GM18499 (cell line): ENCODE results near the gene CASP3.

Experiments
- ATAC-seq: cut with Tn5 transposase; IDR thresholded peaks from one replicate; pipeline ENCODE4 v1.9.1; 2021; ENCODE audit warnings: moderate number of reproducible peaks; ENCODE audit not compliant: insufficient read depth, unreplicated experiment

CASP3 gene

GRCh38 chr4:184649026-184649970, at the start of gene CASP3, which contains the start of gene PRIMPOL:
CASP3 (minus strand) TSS chr4:184649447; CDS start chr4:184638453, 10,994 bp downstream.
PRIMPOL (plus strand) TSS chr4:184649738; CDS start chr4:184657141, 7,403 bp downstream.
- peak; percentile 65 for ATAC-seq

- no peak for ATAC-seq
Measured at GRCh38 chr4:184697956-184698355, 48.7 kb upstream of the CASP3 start.

- ATAC-seq, result no peak
Measured at GRCh38 chr4:184695178-184695896, 46.1 kb upstream of the CASP3 start.

- ATAC-seq, result no peak
Measured at GRCh38 chr4:184694412-184694956, 45.2 kb upstream of the CASP3 start.

GRCh38 chr4:184693056-184693455, 43.8 kb upstream of the CASP3 start:
- ATAC-seq, result no peak

- ATAC-seq, result no peak
Measured at GRCh38 chr4:184689681-184690080, 40.4 kb upstream of the CASP3 start.

GRCh38 chr4:184688447-184688846, 39.2 kb upstream of the CASP3 start:
- no peak for ATAC-seq

GRCh38 chr4:184688005-184688404, 38.8 kb upstream of the CASP3 start:
- ATAC-seq, result no peak

- ATAC-seq, result no peak
Measured at GRCh38 chr4:184684491-184685189, 35.4 kb upstream of the CASP3 start.

GRCh38 chr4:184681916-184682315, 32.7 kb upstream of the CASP3 start:
- ATAC-seq, result no peak

- no peak for ATAC-seq
Measured at GRCh38 chr4:184680698-184681097, 31.5 kb upstream of the CASP3 start.

GRCh38 chr4:184675821-184676492, 26.7 kb upstream of the CASP3 start:
- no peak for ATAC-seq

GRCh38 chr4:184675018-184675417, 25.8 kb upstream of the CASP3 start:
- ATAC-seq, result no peak

GRCh38 chr4:184674011-184674410, 24.8 kb upstream of the CASP3 start:
- no peak for ATAC-seq

GRCh38 chr4:184672741-184673140, 23.5 kb upstream of the CASP3 start:
- no peak for ATAC-seq

- no peak for ATAC-seq
Measured at GRCh38 chr4:184671101-184671500, 21.9 kb upstream of the CASP3 start.

- ATAC-seq, result no peak
Measured at GRCh38 chr4:184669251-184669650, 20.0 kb upstream of the CASP3 start.

GRCh38 chr4:184668511-184669114, 19.4 kb upstream of the CASP3 start:
- ATAC-seq, result no peak

GRCh38 chr4:184668096-184668495, 18.8 kb upstream of the CASP3 start:
- ATAC-seq, result no peak
